ENCODE data around the gene SLC45A3. TPM values are rescaled to one million over a fixed set of nuclear protein-coding genes. Genes with fewer than 3 reads are reported as not detected.

SLC45A3 gene
- total and polyA plus RNA-seq, 4 donors = 5.3 to 9.9 (median 5.7) TPM

- H3K4me3 ChIP-seq (ENCODE audit: low read depth in 1 of 3, low read length in 3 of 3) = no peak overlapping the region
- H3K4me1 ChIP-seq (ENCODE audit: control insufficient read depth in 4 of 4, insufficient read depth in 4 of 4, low read length in 3 of 4) = peaks cover 3 to 59% (median 50%) of the 10 kb centered on the region in 4 donors
- WGBS = 75% methylated on average over 6 of the region's 6 CpGs
- DNase-seq (ENCODE audit: low spot score) = no peak
- no peaks in the 10 kb centered on the region for H3K9me3 ChIP-seq (ENCODE audit: control insufficient read depth in 4 of 4, low read length in 3 of 4)
- peak; percentile 42 for TF ChIP-seq NR2F2 (IDR thresholded peaks at IDR 0.05)
- no peak for TF ChIP-seq FOXA1 (IDR thresholded peaks at IDR 0.05)
- peak overlapping the region in 1 of 2 donors; percentile 17 for H3K27ac ChIP-seq (ENCODE audit: low read depth in 1 of 2, low read length in 2 of 2)
- H3K9ac ChIP-seq (ENCODE audit: low read depth in 1 of 2, low read length in 2 of 2) = no peak overlapping the region
- H3K27me3 ChIP-seq (ENCODE audit: control insufficient read depth in 4 of 4, insufficient read depth in 4 of 4, low read length in 3 of 4) = no peaks in the 10 kb centered on the region
- H3K36me3 ChIP-seq (ENCODE audit: control insufficient read depth in 4 of 4, insufficient read depth in 3 of 4, low read depth in 1 of 4, low read length in 3 of 4) = no peaks in the 10 kb centered on the region
Measured at GRCh38 chr1:205706601-205707502, 26.5 kb upstream of the SLC45A3 start.

GRCh38 chr1:205704903-205705302 lies 24.6 kb upstream of the SLC45A3 start:
- H3K9me3 ChIP-seq (ENCODE audit: control insufficient read depth in 4 of 4, low read length in 3 of 4) = no peaks in the 10 kb centered on the region
- H3K27me3 ChIP-seq (ENCODE audit: control insufficient read depth in 4 of 4, insufficient read depth in 4 of 4, low read length in 3 of 4) = no peaks in the 10 kb centered on the region
- peaks cover 7 to 47% (median 32%) of the 10 kb centered on the region in 4 donors for H3K4me1 ChIP-seq (ENCODE audit: control insufficient read depth in 4 of 4, insufficient read depth in 4 of 4, low read length in 3 of 4)
- H3K4me3 ChIP-seq (ENCODE audit: low read depth in 1 of 3, low read length in 3 of 3) = no peak overlapping the region
- H3K9ac ChIP-seq (ENCODE audit: low read depth in 1 of 2, low read length in 2 of 2) = no peak overlapping the region
- H3K27ac ChIP-seq (ENCODE audit: low read depth in 1 of 2, low read length in 2 of 2) = no peak overlapping the region
- no peak for DNase-seq (ENCODE audit: low spot score)
- TF ChIP-seq RAD21 (IDR thresholded peaks at IDR 0.05) (no peak), TAF1 (conservative IDR thresholded peaks at IDR 0.05) (no peak), ATF3 (IDR thresholded peaks at IDR 0.05) (no peak), CTCF (IDR thresholded peaks at IDR 0.05; ENCODE audit: low read depth, low read length, missing input control) (no peak), JUND (IDR thresholded peaks at IDR 0.05) (no peak), FOXA1 (IDR thresholded peaks at IDR 0.05) (no peak), HNF4G (IDR thresholded peaks at IDR 0.05) (no peak), SP1 (IDR thresholded peaks at IDR 0.05) (no peak), FOXA2 (IDR thresholded peaks at IDR 0.05) (no peak), NR2F2 (IDR thresholded peaks at IDR 0.05) (no peak), EGR1 (IDR thresholded peaks at IDR 0.05; ENCODE audit: low read depth in 2 of 2) (no peak), HNF4A (conservative IDR thresholded peaks at IDR 0.05) (no peak), GABPA (IDR thresholded peaks at IDR 0.05 in 1 of 2, conservative IDR thresholded peaks at IDR 0.05 in 1 of 2) (no peak), REST (IDR thresholded peaks at IDR 0.05) (no peak), RXRA (IDR thresholded peaks at IDR 0.05) (no peak), MAX (IDR thresholded peaks at IDR 0.05) (no peak)
- 77% methylated on average over 2 of the region's 2 CpGs for WGBS
- no peaks in the 10 kb centered on the region for H3K36me3 ChIP-seq (ENCODE audit: control insufficient read depth in 4 of 4, insufficient read depth in 3 of 4, low read depth in 1 of 4, low read length in 3 of 4)

Data from liver (tissue), 9 donors.